Midbrain (tissue), 1 donor: ENCODE measurements around the gene TRAPPC2B.
A peak's percentile ranks its signal among the peaks of the same experiment; 100 is the strongest.

Source experiments
- DNase-seq: peaks from one replicate; lab custom pipeline; 2025; lab: John Stamatoyannopoulos, UW

TRAPPC2B gene

DNA sequence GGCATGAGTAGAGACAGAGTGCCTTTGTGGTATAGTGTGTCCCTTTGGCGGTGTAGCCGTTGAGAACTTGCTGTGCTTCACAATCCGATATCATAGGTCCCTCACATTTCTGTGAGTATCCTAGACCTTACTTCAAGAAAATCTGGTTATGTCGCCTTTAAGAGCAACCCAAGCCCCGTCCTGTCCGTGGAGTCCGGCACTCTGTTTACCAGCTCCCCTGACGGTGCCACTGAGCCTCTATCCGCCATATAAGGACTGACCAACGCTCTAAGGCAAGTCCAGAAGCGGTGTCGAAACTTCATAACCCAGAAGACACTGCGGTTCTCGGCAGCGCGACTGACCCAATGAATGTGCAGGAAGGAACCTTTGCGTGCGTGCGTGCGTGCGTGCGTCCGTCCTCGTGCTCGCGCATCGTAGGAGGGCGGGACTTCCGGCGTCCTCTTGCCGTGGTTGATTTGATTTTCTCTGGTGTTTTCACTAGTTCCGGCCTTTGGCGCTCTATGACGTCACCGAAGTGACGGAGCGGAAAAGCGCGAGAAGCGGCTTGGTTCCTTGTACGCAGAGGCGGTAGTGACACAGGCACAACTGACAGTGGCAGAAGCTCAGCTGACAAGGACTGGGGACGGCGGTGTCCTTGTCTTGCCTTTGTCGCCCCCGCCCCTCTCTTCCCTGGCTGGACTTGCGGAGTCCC, at the start of gene TRAPPC2B, which contains the start of gene ZNF547:
Gene TRAPPC2B, plus strand, starts transcription at position 555 of the 691 bp plus-strand sequence. CDS start 1,283 bp downstream, outside the sequence.
Gene ZNF547, plus strand, starts transcription at position 555 of the 691 bp plus-strand sequence. CDS start 5,005 bp downstream, outside the sequence.
- peak; percentile 99 for DNase-seq

DNA sequence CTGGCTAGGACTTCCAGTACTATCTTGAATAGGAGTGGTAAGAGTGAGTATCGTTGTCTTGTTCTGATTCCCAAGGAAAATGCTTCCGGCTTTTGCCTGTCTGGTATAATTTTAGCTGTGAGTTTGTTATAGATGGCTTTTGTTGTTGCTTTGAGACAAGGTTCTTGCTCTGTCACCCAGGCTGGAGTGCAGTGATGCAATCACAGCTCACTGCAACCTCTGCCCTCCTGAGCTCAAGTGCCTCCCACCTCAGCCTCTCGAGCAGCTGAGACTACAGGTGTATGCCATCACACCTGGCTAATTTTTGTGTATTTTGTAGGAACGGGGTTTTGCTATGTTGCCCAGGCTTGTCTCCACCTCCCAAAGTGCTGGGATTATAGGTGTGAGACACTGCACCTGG, 49.2 kb upstream of the TRAPPC2B start:
- DNase-seq = no peak

DNA sequence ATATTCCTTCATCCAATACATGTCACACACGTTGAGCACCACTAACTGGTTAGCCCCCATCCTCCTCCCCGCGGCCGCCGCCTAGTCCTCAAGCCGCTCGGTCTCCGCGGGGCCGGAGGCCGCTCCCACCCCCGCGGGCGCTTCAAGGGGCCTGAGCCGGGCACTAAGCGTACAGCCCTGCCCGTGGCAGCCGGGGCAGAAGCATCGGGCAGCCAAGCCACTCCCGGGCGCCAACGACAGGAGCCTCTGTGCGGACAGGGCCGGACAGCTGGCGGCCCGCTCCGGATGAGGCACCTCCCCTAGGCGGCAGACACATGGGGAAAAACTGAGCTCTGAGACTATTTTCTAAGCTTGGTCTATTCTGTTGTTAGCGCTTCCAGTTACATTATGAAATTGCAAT, 45.8 kb upstream of the TRAPPC2B start:
- DNase-seq = no peak

DNA sequence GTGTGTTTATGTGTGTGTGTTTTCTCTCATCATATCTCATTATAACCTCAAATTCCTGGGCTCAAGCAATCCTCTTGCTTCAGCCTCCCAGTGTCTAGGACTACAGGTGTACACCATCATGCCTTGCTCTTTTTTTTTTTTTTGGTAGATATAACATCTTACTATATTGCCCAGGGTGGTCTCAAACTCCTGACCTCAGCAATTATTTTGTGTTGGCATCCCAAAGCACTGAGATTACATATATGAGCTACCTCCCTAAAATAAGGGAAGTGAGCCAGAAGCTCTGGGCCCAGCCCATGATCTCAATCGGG, 43.5 kb upstream of the TRAPPC2B start:
- DNase-seq = no peak

DNA sequence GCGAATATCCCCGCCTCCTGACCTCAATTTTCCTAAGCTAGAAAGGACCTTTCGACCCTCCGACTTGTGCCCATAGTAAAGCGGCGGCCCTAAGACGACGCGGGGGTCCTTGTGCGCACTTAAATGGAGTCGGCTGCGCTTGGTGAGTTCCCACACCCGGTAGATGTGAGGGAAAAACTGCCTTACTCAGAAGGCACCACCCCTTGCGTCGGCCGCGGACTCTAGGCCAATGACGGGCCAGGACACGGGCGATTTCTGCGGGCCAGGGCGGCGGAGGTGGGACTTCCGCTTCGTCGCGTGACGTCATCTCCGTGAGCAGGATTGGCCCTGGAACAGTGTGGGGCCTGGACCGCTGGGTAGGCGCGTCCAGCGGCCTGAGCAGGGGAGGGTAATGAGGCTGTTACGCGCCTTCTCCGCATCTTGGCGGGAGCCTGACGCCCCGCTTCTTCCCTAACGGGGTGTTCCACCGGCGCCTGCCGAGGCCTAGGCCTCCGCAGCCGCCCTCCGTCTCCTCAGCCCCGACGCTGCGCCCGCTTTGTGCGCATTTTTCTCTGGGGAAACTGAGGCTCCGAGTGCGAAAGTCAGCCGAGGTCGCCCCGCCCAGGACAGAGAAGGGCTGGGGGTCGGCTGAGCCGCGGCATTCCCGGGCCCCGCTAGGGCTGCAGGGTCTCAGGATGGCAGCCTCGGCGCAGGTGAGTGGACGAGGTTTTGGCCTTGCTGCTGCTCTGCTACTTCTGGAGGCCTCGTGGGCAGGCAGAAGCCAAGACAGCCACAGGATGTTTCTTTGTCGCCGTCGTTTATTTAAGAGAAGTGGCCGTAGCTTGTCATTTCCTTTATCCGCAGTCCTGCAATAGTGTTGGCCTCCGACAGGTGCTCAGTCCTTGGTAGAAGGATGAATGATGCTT, 42.9 kb upstream of the TRAPPC2B start, which contains the start of gene ZNF543:
Gene ZNF543, plus strand, starts transcription at position 293 of the 905 bp plus-strand sequence. Its CDS starts 382 bp downstream, at position 675.
- DNase-seq = peak; percentile 98

DNA sequence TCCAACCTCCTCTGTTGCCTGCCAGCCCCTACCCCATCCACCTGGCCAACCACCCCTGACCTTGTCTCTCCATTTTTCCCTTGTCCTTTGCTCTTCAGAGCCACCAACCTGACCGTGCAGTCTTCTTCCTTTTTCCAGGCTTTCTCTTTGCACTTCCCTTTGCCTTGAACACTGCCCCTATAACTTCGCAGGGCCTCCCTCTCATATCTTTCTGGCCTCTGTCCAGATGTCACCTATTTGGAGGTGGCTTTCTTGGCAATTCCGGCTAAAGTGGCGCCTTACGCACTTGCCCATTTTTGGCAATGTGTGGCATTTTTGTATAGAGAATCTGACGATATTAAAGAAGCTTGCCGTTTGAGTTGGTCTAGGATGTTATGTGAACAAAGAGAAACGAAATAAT, 42.2 kb upstream of the TRAPPC2B start:
- DNase-seq = no peak

DNA sequence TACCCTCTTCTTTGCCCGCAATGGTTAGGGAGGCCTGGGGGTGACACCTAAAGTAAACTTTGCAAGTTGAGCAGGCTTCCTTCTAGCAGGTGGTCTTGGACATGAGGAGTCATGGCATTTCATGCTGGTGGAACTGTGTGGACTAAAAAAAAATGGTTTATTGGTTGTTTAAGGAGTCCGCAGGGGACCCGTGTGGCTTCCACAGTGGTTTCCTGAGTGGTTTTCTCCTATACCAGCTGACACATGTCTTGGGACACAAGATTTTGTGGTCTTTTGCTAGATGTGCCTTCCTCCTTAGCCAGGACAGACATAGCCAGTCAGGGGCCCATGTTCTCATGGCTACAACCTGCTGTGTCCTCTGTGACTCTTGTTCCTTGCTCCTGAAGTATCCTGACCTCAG, 41.6 kb upstream of the TRAPPC2B start:
- DNase-seq = no peak

DNA sequence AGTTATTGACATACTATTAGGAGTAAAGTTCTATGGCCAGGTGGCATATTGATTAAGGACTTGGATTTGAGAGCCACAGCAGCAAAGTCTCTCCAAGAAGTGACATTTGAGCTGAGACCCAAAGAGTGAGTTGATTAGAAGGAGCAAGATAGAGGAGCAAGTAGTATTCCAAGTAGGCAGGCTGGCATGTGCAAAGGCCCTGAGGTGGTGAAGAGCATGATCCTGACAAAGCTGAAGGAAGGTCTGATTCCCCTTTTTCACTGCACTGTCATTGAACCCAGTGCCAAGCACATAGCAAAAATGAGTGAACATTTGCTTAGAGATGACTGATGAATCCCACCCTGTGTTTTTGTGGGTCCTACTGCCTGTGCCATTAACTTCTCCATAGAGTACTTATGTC, 38.4 kb upstream of the TRAPPC2B start:
- no peak for DNase-seq

DNA sequence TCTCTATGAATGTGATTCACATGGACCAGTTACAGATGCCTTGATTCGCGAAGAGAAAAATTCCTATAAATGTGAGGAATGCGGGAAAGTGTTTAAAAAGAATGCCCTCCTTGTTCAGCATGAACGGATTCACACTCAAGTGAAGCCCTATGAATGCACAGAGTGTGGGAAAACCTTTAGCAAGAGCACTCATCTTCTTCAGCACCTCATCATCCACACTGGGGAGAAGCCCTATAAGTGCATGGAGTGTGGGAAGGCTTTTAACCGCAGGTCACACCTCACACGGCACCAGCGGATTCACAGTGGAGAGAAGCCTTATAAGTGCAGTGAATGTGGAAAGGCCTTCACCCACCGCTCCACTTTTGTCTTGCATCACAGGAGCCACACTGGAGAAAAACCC, 35.4 kb upstream of the TRAPPC2B start:
- DNase-seq = no peak

DNA sequence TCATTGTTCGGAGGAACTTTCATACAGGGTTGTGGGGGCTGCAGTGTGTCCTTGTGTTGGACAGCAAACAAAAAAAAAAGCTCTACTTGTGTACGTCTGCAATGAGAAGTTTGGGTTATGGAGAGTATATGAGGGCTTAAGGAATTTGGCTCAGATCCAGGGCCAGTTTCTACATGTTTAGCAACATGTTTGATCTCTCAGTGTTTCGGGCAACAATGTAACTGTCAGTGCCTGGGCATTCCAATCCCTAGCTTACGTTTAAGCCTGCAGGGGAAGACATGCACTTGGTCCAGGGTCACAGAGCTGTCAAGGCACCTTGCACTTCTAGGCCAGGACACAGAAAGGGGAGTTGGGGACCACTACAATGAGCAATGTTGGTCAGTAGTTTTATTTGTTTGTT, 29.2 kb upstream of the TRAPPC2B start:
- no peak for DNase-seq

DNA sequence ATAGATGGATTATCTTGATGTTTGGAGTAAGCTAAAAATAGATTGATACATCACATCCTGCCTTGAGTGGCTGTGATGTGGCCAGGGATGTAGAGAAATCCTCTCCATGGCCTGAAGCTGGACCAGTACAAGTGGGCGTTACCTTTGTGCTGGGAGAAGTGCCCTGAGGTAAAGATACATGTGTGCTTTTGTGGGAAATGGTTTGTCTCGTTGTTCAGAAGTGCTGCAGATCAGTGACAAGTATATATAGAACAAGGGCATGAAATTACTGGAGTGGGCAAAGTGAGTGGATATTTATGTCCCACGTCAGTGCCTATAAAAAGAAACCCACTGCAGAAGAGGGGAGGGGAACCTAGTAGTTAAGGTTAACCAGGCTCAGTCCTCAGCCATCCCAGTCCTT, 24.5 kb upstream of the TRAPPC2B start:
- no peak for DNase-seq

DNA sequence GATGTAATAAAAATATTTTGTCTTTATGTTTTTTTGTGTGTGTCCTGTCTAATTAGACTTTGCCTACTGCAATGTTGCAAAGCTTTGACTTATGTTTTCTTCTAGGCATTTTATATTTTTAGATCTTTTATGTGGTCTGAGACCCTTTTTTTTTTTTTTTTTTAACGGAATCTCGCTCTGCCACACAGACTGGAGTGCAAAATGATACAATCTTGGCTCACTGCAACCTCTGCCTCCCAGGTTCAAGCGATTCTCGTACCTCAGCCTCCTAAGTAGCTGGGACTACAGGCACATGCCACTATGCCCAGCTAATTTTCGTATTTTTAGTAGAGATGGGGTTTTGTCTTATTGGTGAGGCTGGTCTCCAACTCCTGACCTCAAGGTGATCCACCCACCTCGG, 20.8 kb upstream of the TRAPPC2B start:
- no peak for DNase-seq

DNA sequence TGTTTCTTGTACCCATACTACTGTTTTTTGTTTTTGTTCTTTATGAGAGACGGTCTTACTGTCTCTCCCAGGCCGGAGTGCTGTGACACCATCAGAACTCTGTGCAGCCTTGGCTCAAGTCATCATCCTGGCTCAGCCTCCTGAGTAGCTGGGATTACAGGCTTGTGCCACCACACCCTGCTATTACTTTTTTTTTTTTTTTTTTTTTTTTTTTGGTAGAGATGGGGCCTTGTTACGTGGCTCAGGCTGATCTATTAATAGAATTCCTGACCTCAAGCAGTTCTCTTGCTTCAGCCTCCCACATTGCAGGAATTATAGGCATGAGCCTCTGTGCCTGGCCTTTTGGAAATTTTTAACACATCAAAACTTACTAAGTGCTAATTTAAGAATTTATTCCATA, 15.2 kb upstream of the TRAPPC2B start:
- no peak for DNase-seq

DNA sequence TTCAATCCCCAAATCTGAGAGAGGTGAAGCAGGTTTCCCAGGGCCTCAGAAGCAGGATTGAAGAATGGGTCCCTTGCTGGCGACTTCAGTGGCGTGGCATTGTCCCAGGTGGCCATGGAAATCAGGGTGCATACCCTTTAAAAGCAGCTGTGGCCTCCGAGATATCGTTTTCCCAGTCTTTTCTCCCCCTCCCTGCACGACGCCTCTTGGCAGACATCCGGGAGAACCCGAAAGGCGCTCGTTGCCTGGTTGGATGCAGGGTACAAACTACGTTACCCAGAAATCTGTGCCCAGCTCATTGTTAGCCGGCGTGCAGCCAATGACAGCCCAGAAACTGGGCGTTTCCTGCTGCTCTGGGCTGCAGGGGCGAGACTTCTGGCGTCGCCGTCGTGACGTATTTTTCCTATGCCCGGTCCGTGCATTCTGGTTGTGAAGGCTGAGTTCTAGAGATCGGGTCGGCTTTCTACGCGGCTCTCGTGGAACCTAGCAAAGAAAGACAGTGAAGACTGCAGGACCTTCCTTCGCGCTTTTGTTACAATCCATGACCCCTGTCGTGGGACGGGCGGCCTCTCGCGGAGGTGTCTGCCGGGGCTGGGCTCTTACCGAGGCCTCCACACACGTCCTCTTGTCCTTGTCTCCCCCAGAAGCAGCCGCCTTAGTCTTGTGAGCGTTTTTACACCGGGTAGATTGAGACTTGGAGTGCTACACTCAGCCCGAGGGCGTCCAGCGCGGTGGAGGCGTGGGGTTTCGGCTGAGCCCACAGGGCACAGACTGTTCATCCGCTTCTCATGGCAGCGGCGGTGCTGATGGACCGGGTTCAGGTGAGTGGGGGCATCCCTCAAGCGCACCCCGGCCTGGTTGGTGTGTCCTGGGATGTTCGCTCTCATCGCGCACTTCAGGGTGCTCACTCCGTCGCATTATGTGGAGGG, 12.2 kb upstream of the TRAPPC2B start, which contains the start of gene ZNF304:
Gene ZNF304, plus strand, starts transcription at position 395 of the 929 bp plus-strand sequence. Its CDS starts 394 bp downstream, at position 789.
- peak; percentile 96 for DNase-seq

DNA sequence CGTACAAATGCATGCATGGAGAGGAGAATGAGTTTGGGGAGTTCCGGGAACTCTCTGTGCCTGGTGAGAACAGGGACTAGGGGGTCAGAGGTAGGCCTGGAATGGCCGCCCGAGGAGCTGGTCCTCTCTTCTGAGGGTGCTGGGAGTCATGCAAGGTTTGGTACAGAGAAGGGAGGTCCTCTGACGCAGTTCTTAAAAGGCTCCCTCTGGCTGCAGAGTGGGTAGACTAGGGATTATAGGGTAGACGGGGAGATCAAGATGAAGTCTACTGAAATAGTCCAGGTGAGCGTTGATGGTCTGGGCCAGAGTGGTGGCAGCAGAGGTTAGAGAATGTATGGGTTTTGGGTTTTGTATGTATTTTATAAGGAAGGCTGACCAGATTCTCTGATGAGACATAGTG, 11.5 kb upstream of the TRAPPC2B start:
- DNase-seq = no peak

DNA sequence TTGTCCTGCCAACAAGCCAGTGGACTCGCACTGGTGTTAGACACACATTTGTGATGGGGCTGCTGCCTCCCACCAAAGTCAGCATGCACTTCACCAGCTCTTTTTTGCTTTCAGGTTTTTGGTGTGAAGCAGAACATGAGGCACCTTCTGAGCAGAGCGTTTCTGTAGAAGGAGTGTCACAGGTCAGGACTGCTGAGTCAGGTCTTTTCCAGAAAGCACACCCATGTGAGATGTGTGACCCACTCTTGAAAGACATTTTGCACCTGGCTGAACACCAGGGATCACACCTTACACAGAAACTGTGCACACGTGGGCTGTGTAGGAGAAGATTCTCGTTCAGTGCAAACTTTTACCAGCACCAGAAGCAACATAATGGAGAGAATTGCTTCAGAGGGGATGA, 7.4 kb upstream of the TRAPPC2B start:
- no peak for DNase-seq

DNA sequence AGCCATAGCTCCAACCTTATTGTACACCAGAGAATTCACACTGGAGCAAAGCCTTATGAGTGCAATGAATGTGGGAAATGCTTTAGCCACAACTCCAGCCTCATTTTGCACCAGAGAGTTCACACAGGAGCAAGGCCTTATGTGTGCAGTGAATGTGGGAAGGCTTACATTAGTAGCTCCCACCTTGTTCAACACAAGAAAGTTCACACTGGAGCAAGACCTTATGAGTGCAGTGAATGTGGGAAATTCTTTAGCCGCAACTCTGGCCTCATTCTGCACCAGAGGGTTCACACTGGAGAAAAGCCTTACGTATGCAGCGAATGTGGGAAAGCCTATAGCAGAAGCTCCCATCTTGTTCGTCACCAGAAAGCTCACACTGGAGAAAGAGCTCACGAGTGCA, 5.9 kb upstream of the TRAPPC2B start:
- DNase-seq = no peak

DNA sequence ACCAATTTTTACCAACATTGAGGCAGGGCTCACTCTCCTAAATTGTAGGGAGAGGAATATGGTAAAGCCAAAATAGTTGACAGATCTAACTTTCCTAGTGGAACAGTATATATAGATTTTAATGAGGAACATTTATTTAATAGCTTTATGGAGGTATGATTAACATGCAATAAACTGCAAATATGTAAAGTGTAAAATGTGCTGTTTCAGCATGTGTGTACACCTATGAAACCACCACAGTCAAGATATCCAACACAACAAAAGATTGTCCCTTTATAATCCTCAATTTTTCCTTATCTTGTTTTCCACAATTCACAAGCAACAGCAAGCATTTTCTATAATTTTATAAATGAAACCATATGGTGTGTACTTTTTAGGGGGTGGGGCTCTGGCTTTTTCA, 4.1 kb upstream of the TRAPPC2B start:
- no peak for DNase-seq

DNA sequence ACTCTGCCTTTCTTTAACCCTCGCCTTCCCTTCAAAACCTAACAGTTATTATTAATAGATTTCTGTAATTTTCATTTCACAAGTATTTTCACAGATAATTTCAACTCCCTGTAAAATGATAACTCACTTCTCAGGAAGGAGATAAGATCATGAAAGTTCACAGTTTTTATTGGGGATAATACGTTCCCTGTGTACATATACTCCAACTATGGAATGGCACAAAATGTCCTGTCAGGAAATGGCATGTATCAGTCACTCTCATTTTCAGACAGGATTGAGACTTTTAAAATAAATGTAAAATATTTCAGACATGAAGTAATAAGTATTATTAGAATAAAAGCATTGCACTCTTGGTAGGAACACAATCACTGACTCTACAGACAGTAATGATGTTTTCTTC, 932 bp upstream of the TRAPPC2B start:
- DNase-seq = no peak

DNA sequence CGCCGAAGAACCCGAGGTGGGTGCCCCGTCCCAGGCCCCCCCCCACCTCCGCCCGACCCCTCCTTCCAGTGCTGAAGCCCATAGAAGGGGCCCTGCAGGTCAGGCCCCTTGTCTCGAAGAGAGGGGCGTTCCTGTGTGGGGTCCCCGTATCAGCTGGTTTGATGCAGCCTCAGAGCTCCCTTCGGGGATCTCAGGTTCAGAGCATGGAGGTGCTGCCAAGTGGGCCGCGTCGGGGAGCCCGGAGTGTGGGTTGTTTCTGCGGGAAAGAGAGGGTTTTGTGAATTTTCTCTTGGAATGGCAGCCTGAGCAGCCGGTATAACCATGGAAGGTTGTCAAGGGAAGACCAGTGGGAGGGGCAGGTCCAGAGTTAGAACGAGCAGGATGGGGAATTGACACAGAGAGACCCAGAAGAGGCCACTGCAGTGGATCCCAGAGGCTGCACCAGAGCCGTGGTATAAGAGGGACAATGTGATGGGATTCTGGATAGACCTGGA, 384 bp downstream of the TRAPPC2B start:
- DNase-seq = no peak

DNA sequence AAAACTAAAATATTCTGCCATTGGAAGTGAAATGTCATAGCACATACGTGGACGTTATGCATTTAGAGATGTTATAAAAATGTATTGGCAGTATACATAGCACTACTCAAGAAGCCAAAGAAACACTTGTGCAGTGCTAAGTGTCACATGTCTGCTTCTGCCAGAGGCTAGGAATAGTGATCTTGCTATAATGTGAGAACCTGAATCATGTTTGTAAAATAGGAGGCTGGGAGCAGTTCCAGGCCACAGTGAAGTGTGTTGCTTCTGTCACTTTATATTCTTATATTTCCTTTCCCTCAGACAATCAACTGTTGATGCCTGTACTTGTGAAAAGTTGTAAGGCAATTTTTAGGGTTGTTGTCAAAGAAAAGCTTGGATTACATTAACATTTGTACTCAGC, 3.4 kb downstream of the TRAPPC2B start:
- no peak for DNase-seq

DNA sequence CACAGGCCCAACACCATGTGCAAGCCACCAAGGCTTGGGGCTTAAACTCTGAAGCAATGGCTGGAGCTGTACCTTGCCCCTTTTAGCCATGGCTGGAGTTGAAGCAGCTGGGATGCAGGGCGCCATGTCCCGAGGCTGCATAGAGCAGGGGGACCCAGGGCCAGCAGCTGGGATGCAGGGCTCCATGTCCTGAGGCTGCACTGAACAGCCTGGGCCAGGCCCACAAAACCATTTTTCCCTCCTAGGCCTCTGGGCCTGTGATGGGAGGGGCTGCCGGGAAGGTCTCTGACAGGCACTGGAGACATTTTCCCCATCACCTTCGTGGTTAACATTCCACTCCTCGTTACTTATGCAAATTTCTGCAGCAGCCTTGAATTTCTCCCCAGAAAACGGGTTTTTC, 10.8 kb downstream of the TRAPPC2B start:
- no peak for DNase-seq
